Smooth muscle cell (in vitro differentiated cells): ENCODE results near the gene PACS2. TPM values are rescaled to one million over a fixed set of nuclear protein-coding genes. Genes with fewer than 3 reads are reported as not detected.

ENCODE experiments used
- DNase-seq: peaks from one replicate; lab custom pipeline; 2025; ENCODE audit not compliant: unreplicated experiment; lab: John Stamatoyannopoulos, UW
- H2AFZ ChIP-seq: fragments of 200-600 bp; sonication (generic); 2 replicates; pipeline ENCODE4 v1.6.0; 2016; ENCODE audit warnings: antibody characterized with exemption, low read depth, mild to moderate bottlenecking
- H3F3A ChIP-seq: fragments of 200-600 bp; sonication (generic); 2 replicates; pipeline ENCODE4 v1.6.0; 2017; ENCODE audit warnings: antibody characterized with exemption, low read depth
- H3K27ac ChIP-seq: fragments of 200-600 bp; sonication (generic); 2 replicates; pipeline ENCODE4 v1.5.1; 2016; ENCODE audit warnings: low read depth, mild to moderate bottlenecking
- H3K27me3 ChIP-seq: fragments of 200-600 bp; sonication (generic); 2 replicates; pipeline ENCODE4 v1.6.1; 2016; ENCODE audit warnings: low read depth, mild to moderate bottlenecking
- H3K36me3 ChIP-seq: fragments of 200-600 bp; sonication (generic); 2 replicates; pipeline ENCODE4 v1.5.1; 2016; ENCODE audit warnings: low read depth
- H3K4me1 ChIP-seq: fragments of 200-600 bp; sonication (generic); 2 replicates; pipeline ENCODE4 v1.5.1; 2016; ENCODE audit warnings: low read depth
- H3K4me2 ChIP-seq: fragments of 200-600 bp; sonication (generic); 2 replicates; pipeline ENCODE4 v1.6.0; 2016; ENCODE audit warnings: mild to moderate bottlenecking
- H3K4me3 ChIP-seq: fragments of 200-600 bp; sonication (generic); 2 replicates; pipeline ENCODE4 v1.5.1; 2016; ENCODE audit warnings: mild to moderate bottlenecking
- H3K79me2 ChIP-seq: fragments of 200-600 bp; sonication (generic); 2 replicates; pipeline ENCODE4 v1.6.0; 2016; ENCODE audit warnings: low read depth, mild to moderate bottlenecking
- H3K9ac ChIP-seq: fragments of 200-600 bp; sonication (generic); 2 replicates; pipeline ENCODE4 v1.6.0; 2016; ENCODE audit warnings: low read depth
- H3K9me3 ChIP-seq: fragments of 200-600 bp; sonication (generic); replicated peaks from 2 replicates; pipeline ENCODE4 v1.5.1; 2016; ENCODE audit warnings: low read depth
- H4K20me1 ChIP-seq: fragments of 200-600 bp; sonication (generic); 2 replicates; pipeline ENCODE4 v1.6.0; 2016; ENCODE audit warnings: low read depth
- CTCF ChIP-seq: fragments of 200-600 bp; sonication (generic); IDR thresholded peaks from 2 replicates; pipeline ENCODE4 v1.5.1; 2017; ENCODE audit warnings: borderline replicate concordance, mild to moderate bottlenecking, antibody characterized with exemption; ENCODE audit not compliant: insufficient read depth, poor library complexity, severe bottlenecking
- WGBS: methylation state at CpG from one replicate; pipeline ENCODE4 v1.1.7; 2016; ENCODE audit warnings: low lambda C conversion rate; 5-methylcytosine and 5-hydroxymethylcytosine counted together
- polyA plus RNA-seq: library from polyadenylated mRNA; unstranded; fragments of >200 nt; fragmentation: Nextera tagmentation; extraction: Ambion mirVana; gene quantifications from 2 replicates; pipeline ENCODE4 v1.2.1, GENCODE V29; 2016
- total RNA-seq: library from RNA; depleted of rRNA; stranded (reverse); fragments of >200 nt; gene quantifications from 2 replicates; pipeline ENCODE4 v1.2.3, GENCODE V29; 2014

Gene PACS2
- total and polyA plus RNA-seq, 2 experiments from 2014 or later = 36.9 to 49.1 TPM

GRCh38 chr14:105346200-105346533, 31.6 kb downstream of the PACS2 start:
- Histone ChIP-seq H2AFZ (no peak overlapping the region), H3K36me3 (no peaks in the 10 kb centered on the region), H3K4me2 (no peak overlapping the region), H3K27me3 (no peaks in the 10 kb centered on the region), H3K27ac (no peak overlapping the region), H3K4me3 (no peak overlapping the region), H3K4me1 (no peaks in the 10 kb centered on the region), H3K9ac (no peak overlapping the region), H3K79me2 (peaks cover 19% of the 10 kb centered on the region), H3K9me3 (no peaks in the 10 kb centered on the region), H3F3A (no peaks in the 10 kb centered on the region), H4K20me1 (peaks cover 39% of the 10 kb centered on the region)
- 93% methylated on average over 8 of the region's 13 CpGs for WGBS
- TF ChIP-seq CTCF = no peak
- DNase-seq = no peak

DNA sequence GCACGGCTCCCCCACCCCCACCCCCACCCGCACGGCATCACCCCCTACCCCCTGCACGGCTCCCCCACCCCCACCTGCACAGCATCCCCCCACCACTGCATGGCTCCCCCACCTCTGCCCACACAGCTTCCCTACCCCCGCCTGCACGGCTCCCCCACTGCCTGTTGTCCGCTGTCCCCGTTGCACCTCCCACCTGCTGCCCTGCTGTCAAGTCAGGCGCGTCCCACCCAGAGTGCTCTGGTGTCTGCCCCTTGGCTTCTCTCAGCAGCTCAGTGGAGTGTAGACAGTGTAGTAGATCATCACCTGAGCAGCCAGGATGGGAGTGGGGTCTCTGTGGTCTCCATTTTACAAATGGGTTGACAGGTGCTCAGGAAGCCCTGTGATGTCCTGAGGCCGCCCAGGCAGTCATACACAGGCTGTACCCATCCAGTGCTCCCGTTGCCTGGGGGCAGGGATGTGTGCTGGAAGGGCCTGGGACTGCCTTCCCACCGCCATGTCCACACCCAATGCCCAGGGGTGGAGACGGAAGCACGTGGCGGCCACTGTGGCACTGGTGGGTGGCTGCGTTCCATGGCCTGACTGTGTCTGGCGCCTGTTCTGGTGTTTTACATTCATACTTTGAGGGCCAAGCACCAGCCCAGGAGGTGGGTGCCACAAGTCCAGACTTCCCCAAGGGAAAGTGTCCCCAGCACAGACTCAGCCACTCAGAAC, 32.5 kb downstream of the PACS2 start:
- no peak overlapping the region for H2AFZ ChIP-seq
- 96% methylated on average over 15 of the region's 18 CpGs for WGBS

GRCh38 chr14:105347587-105347968, 33.0 kb downstream of the PACS2 start:
- Histone ChIP-seq H3K4me3 (no peak overlapping the region), H4K20me1 (peaks cover 45% of the 10 kb centered on the region), H3K27ac (no peak overlapping the region), H3K36me3 (no peaks in the 10 kb centered on the region), H3K4me1 (no peaks in the 10 kb centered on the region), H3K79me2 (peaks cover 19% of the 10 kb centered on the region), H3K27me3 (no peaks in the 10 kb centered on the region), H3K4me2 (no peak overlapping the region), H3K9me3 (no peaks in the 10 kb centered on the region), H3F3A (no peaks in the 10 kb centered on the region), H3K9ac (no peak overlapping the region), H2AFZ (no peak overlapping the region)
- DNase-seq = no peak
- WGBS = 99% methylated on average over 8 of the region's 8 CpGs
- no peak for TF ChIP-seq CTCF

More for the DNA sequence above, 32.5 kb downstream of the PACS2 start:
- H3K9ac ChIP-seq = no peak overlapping the region
- no peaks in the 10 kb centered on the region for H3K4me1 ChIP-seq
- H3K79me2 ChIP-seq = peaks cover 19% of the 10 kb centered on the region
- no peaks in the 10 kb centered on the region for H3K36me3 ChIP-seq
- DNase-seq = no peak
- H3K27ac ChIP-seq = no peak overlapping the region
- no peak overlapping the region for H3K4me3 ChIP-seq
- TF ChIP-seq CTCF = no peak
- no peak overlapping the region for H3K4me2 ChIP-seq
- no peaks in the 10 kb centered on the region for H3K27me3 ChIP-seq
- no peaks in the 10 kb centered on the region for H3K9me3 ChIP-seq
- peaks cover 43% of the 10 kb centered on the region for H4K20me1 ChIP-seq
- no peaks in the 10 kb centered on the region for H3F3A ChIP-seq
